ENCODE measurements around the gene SLC6A13.

DNA sequence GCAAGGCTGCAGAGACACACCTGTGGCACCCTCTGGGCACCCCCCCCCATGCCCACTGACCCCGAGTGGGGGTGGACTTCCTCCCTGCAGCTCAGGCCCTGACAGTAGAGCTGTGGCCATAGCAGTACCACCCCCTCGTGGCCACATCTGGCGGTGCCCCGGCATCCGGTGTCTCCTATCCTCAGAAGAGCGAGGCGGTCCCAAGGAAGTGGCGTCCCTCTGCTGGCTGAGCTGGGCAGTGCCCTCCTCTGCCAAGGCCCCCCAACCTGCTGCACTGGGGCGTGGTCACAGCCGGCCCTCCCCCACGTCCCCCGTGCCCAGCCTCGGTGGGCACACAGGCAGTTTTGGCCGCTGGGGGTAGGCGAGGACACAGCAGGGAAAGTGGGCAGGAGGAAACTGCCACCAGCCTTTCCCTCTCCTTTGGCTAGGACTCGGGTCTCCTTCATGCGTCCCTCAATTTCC is 42.7 kb downstream of the SLC6A13 start:
- TF ChIP-seq, protein P1, sequence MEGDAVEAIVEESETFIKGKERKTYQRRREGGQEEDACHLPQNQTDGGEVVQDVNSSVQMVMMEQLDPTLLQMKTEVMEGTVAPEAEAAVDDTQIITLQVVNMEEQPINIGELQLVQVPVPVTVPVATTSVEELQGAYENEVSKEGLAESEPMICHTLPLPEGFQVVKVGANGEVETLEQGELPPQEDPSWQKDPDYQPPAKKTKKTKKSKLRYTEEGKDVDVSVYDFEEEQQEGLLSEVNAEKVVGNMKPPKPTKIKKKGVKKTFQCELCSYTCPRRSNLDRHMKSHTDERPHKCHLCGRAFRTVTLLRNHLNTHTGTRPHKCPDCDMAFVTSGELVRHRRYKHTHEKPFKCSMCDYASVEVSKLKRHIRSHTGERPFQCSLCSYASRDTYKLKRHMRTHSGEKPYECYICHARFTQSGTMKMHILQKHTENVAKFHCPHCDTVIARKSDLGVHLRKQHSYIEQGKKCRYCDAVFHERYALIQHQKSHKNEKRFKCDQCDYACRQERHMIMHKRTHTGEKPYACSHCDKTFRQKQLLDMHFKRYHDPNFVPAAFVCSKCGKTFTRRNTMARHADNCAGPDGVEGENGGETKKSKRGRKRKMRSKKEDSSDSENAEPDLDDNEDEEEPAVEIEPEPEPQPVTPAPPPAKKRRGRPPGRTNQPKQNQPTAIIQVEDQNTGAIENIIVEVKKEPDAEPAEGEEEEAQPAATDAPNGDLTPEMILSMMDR (IDR thresholded peaks at IDR 0.05), result peak in 3 of 4 experiments; percentile 16 to 49 (median 32)
- no peak for TF ChIP-seq POLR2AphosphoS5 (IDR thresholded peaks at IDR 0.05)
